Epidermal melanocyte (primary cell): ENCODE results near the gene BCKDHB.
"Not testable (repeated sequence)": the region's sequence is repeated elsewhere in the genome, so short reads cannot be mapped to it uniquely, and the experiment has no call there.

Experiments
- DNase-seq: peaks from one replicate; pipeline ENCODE4 v3.0.0; 2011; ENCODE audit warnings: low spot score; ENCODE audit not compliant: insufficient read length

BCKDHB gene

DNA sequence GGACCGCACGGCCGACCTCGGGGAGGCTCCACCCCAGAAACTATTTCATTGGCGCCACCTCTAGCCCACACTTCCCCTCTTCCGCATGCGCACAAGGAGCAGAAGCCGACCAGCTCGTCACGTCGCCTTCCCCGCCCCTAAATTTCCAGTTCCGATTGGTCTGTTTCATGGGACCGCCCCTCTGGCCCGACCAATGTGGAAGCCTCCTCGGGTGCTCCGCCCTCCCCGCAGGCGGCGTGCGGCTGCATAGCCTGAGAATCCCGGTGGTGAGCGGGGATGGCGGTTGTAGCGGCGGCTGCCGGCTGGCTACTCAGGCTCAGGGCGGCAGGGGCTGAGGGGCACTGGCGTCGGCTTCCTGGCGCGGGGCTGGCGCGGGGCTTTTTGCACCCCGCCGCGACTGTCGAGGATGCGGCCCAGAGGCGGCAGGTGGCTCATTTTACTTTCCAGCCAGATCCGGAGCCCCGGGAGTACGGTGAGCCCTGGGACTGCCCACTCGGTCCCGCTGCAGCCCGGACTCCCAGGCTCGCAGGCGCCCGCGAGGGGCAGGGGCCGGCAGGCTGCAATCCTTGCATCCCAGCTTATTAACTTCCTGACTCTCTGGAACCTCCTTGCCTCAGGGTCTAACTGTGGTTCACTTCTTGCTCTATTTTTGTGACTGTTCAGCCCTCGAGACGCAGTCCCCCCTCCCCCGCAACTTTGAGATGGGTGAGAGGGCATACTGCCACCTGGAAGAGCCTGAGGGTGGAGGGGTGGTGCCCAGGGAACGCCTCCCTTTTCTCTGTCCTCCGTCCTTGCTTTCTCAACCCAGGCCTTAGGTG is at the start of gene BCKDHB:
Gene BCKDHB (plus strand): TSS at position 254 of the 818 bp plus-strand sequence. CDS start 23 bp downstream, at position 277.
- peak; percentile 91 for DNase-seq

DNA sequence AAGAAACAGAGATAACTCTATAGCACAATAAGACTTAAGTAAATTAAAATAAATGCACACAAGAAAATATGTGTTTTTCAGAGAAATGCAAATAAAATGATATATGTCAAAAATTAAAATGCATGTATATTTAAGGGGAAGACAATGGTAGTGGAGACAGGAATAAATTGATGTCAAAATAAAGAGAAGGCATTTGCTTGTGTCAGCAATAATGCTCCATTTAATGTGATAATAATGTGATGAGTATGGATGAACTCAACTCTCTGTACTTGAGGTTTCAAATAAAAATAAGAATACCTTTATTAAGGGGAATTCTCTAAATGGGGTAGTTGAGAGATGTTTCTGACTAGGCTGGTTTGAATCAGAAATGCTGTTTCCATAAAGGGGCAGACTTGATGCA is 45.7 kb upstream of the BCKDHB start:
- DNase-seq = no peak

DNA sequence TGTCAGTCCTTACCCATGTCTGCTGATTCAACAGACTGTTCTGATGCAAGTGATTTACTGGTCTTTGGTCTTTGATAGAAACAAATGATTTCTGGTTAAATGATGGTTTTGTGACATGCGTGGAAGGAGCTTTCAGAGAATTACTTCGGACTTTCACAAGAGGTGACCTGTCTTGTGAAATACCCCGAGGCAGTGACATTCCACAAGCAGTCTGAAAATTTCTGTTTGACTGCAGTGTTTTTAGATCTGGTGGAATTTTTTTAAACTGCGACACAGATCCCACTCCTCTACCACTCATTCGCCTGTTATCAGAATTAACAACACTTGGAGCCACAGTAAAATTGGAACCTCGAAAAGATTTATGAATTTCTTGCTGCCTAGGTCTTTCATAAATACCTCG is 38.3 kb upstream of the BCKDHB start:
- not testable (repeated sequence) for DNase-seq

- DNase-seq = not testable (repeated sequence)
Observed at GRCh38 chr6:80070431-80070830, 36.0 kb upstream of the BCKDHB start.

DNA sequence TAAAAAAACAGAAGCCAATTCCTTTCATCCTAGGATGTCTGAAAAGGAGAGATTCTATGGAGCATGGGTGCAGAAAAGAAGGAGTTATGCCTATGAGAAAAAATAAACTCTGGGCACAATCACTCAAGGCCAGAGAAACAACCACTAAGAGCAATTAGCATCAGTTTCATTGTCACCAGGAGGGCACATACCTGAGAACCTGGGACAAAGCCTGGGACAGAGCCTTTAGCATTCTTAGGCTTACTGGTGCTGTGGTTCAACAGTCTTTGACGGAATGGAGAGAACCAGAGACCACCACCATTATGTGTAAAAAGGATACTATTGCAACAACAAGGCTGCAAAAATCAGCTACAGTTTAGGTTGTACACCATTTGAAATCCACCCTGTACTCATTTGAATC is 29.4 kb upstream of the BCKDHB start:
- DNase-seq = no peak

DNA sequence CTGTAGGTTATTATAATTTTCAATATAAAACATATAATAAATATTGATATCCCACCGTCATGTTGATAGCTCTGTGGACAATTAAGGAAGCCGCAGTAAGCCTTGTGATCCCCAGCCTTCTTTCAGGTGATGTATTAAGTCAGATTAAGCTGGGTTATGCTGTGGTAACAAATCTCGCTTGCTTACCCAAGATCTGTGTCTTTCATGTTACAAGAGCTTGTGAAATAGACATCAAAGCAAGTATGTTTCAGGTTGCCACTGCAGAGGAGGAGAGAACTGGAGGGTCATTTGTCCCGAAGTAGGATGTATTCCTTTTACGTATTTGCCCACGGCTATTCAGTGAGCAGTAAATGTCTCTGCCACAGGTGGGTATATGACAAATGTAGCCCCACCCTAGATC is 17.8 kb upstream of the BCKDHB start:
- no peak for DNase-seq

DNA sequence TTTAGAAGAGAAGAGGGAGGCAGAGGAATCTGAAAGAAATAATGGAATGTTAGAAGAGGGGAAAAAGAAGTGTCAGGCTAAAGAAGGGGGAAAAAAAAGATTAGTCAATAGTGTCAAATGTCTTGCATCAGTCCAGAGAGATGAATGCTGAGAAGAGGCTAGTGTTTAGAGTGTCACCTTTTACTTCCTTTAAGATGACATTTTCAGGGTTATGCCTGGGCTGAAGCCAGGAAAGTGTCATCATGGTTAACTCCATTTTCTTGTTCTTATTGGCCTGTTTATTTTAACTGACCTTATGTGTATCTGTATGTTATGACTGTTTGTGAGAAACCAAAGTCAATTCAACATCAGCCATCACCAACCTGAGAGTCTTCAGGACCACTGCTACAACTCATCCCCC is 15.0 kb upstream of the BCKDHB start:
- no peak for DNase-seq

- DNase-seq = no peak
Observed at GRCh38 chr6:80094017-80094416, 12.5 kb upstream of the BCKDHB start.

GRCh38 chr6:80095600-80095999 is 10.9 kb upstream of the BCKDHB start:
- no peak for DNase-seq

- no peak for DNase-seq
Observed at GRCh38 chr6:80098392-80098791, 8.1 kb upstream of the BCKDHB start.

GRCh38 chr6:80104520-80104919 is 2.0 kb upstream of the BCKDHB start:
- no peak for DNase-seq

- no peak for DNase-seq
Observed at GRCh38 chr6:80105972-80106417, 476 bp upstream of the BCKDHB start.

GRCh38 chr6:80122576-80122975 is 16.1 kb downstream of the BCKDHB start:
- DNase-seq = not testable (repeated sequence)

DNA sequence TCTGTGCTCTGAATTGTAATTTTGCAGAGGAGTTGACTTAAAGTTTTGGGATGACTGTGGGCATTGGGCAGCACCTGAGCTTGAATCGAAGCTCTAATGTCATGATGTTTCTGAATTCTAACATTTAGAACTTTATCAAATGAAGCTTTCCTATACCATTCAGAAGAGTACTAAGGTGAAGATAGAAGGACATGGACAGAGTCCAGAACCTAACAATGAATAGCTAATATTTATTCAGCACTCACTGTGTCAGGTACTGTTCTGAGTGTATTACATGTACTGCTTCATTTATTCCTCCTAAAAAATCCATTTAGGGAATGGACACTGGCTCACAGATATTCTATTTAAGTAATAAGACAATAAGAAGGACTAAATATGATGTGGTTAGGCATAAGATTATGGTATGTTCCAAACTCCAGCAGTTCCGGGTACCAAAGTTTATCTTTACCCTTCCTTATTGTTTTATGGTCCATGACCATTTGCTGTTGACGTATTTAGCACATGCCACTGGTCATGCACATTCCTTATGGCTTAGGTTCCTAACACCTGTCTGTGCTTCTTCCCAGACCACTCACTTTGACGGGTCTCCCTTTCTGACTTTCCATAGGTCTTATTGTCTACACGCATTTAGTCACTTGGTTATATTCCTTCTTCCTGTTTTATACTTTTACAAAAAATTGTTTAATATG is 20.3 kb downstream of the BCKDHB start:
- no peak for DNase-seq

GRCh38 chr6:80129485-80129884 is 23.0 kb downstream of the BCKDHB start:
- no peak for DNase-seq

DNA sequence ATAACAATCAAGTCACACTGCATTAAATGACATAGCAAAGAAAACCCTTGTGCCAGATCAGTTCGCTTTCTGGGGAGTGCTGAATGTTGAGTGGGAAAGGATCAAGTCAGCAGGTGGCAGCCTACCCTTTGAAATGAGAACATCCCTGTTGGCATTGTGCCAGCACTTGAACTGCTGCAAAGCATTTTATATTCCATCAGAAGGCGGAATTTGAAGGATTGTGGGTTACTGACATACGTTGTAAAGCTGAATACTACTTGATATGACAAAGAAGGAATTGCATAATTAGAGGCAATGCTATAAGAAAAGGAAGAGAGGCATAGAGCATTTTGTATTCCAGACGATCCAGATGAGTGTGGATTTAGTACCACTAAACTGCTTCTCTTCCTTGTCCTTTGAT is 26.5 kb downstream of the BCKDHB start:
- DNase-seq = no peak

DNA sequence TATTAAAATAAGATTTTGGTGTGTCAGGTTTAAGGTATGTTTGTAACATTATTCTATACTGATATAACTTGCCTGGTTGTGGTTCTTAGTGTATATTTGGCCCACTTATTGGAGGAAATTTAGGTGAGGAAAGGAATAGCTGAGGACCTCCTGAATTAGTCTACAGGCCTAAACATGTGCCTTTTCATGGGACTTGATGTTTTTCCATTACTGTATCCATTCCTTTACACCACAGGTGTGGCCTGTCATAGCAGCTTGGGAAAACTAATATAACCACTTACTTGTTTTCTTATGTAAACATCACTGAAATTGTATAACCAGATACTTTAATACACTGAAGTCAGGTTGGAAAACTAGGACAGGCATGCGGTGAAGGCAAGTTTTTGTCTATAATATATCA is 27.6 kb downstream of the BCKDHB start:
- DNase-seq = no peak

DNA sequence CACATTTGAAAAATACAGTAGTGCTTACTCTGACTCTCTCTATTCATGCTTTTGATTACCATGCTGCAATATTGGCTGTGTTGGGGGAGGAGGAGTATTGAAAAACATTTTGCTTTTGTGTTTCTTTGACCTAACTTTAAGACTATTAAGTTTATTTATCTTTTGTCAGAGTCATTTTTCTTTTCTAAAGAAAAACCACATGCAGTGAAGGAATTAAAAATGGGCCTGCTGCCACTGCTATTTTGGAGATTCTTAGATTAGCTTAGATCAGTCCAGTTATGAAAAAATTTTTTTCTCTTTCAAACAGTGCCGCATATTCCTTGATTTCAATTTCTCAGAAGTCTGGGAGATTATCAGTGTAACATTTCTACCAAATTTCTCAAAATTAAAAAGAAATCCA is 36.1 kb downstream of the BCKDHB start:
- no peak for DNase-seq

- peak; percentile 49 for DNase-seq
Observed at GRCh38 chr6:80143419-80143937, 37.0 kb downstream of the BCKDHB start.

DNA sequence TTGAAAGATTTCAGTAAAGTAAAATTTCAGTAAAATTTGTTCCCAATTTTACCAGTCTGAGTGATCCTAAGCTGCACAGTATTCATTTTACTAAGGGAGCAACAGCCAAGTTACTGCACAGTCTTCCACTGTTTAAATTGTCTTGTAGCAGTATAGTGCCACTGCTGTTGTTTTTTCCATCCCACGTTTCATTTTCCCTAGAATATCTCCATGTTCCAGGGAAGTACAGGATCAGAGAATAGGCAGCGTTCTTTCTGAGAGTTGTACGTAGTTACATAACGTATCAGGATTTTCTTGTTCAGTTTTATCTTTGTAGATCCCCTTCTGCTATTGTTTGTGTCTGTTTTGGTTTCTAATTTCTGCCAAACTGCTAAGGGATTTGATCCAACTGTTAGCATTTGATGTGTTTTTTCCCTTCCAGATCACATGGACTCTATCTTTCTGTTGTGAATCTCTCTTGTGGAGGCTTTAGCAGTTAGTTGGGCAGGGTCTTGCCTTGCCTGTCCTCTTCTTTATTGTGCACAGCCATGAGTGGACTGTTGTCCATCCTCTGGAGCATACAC is 38.4 kb downstream of the BCKDHB start:
- no peak for DNase-seq

DNA sequence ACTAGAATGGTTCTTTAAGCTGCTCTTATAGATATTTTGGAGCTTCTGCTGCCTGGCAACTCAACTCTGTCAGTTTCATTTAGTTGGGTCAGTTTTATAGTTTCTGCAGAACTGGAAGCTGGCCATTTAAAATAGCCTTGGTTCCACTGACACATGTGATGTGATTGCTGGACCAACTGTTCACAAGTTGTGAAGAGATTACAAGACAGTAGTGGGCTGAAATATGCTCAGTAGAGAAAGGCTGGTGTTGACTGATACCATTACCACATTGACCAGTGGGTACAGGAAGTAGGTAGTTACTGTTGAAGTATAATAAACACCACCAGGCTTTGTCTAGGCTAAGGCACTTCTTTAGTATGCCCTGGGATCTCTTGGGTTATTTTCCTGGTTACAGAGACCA is 39.0 kb downstream of the BCKDHB start:
- DNase-seq = no peak

- no peak for DNase-seq
Observed at GRCh38 chr6:80145921-80146320, 39.5 kb downstream of the BCKDHB start.
